HepG2 (cell line): ENCODE measurements around the gene C11orf58. TPM values are rescaled to one million over a fixed set of nuclear protein-coding genes. Genes with fewer than 3 reads are reported as not detected.

Experiments used
- ATAC-seq: fragments of 200-7000 bp; cut with Tn5 transposase; 3 replicates; pipeline ENCODE4 v1.9.1; 2020; ENCODE audit warnings: mild to moderate bottlenecking, moderate library complexity
- BruUV-seq: library from RNA; stranded (reverse); fragments of 400-500 nt; replicated peaks from 2 replicates; lab custom pipeline; 2021; lab: Mats Ljungman, UMichigan
- CTCF ChIA-PET: fragments of 300-600 bp; formaldehyde crosslinking; extraction: SDS; loops from one replicate; lab custom pipeline; 2021; ENCODE audit warnings: low total read pairs, inconsistent platforms, low intra/inter-chr PET ratio; lab: Yijun Ruan, JAX
- POLR2A ChIA-PET: fragments of 350-600 bp; sonication (Branson Sonifier 250); formaldehyde crosslinking; loops from one replicate; lab custom pipeline; 2020; ENCODE audit warnings: antibody characterized with exemption, inconsistent platforms; lab: Yijun Ruan, JAX
- DNase-seq: peaks from one replicate; pipeline ENCODE4 v3.0.0-alpha.2; 2015; ENCODE audit warnings: low spot score
- FAIRE-seq: peaks from 3 replicates; lab custom pipeline; 2011; peaks lifted over from hg19 to GRCh38; lab: Jason Lieb, UNC
- H2AFZ ChIP-seq: one replicate; pipeline ENCODE4 v1.6.1; 2011; ENCODE audit warnings: low read length, inconsistent platforms
- H3K27ac ChIP-seq: fragments of 300-600 bp; 3 replicates; pipeline ENCODE4 v1.8.0; 2011; ENCODE audit warnings: mixed run types, mild to moderate bottlenecking, mixed read lengths, low read length, inconsistent platforms; ENCODE audit not compliant: insufficient read depth; ENCODE audit errors: extremely low read length
- H3K27me3 ChIP-seq, 2 experiments: fragments of 200-600 bp in 1 of 2; 2 replicates in 1 of 2; 3 replicates in 1 of 2; pipeline versions ENCODE4 v1.6.0 to v1.8.0; 2011; ENCODE audit warnings: low read length in 2 of 2, mild to moderate bottlenecking in 2 of 2, moderate library complexity in 2 of 2, inconsistent platforms in 1 of 2; ENCODE audit not compliant: insufficient read depth in 2 of 2, control insufficient read depth in 1 of 2
- H3K36me3 ChIP-seq, 2 experiments: fragments of 200-600 bp in 1 of 2; replicated peaks in 1 of 2; 2 replicates in 1 of 2; 3 replicates in 1 of 2; pipeline versions ENCODE4 v1.5.1 to v1.8.0; 2011; ENCODE audit warnings: low read length in 2 of 2, inconsistent platforms in 1 of 2; ENCODE audit not compliant: insufficient read depth in 2 of 2, control insufficient read depth in 1 of 2
- H3K4me1 ChIP-seq: 2 replicates; pipeline ENCODE4 v1.5.1; 2012; ENCODE audit warnings: low read length, inconsistent platforms; ENCODE audit not compliant: insufficient read depth
- H3K4me2 ChIP-seq: 2 replicates; pipeline ENCODE4 v1.6.0; 2011; ENCODE audit warnings: low read depth, low read length, inconsistent platforms
- H3K4me3 ChIP-seq, 3 experiments: fragments of 200-600 bp in 1 of 3; sonication (generic), shearing (Covaris generic) in 1 of 3; replicated peaks in 1 of 3; 2 replicates each; pipeline ENCODE4 v1.5.1; 2011 to 2016; ENCODE audit warnings: low read length in 3 of 3, inconsistent platforms in 2 of 3, low read depth in 2 of 3, mild to moderate bottlenecking in 2 of 3, control low read depth in 1 of 3, mixed read lengths in 1 of 3; ENCODE audit not compliant: insufficient read depth in 1 of 3
- H3K79me2 ChIP-seq: one replicate; pipeline ENCODE4 v1.6.1; 2011; ENCODE audit warnings: low read length, inconsistent platforms; ENCODE audit not compliant: insufficient read depth
- H3K9ac ChIP-seq: 2 replicates; pipeline ENCODE4 v1.6.0; 2011; ENCODE audit warnings: mild to moderate bottlenecking, low read depth, low read length, inconsistent platforms; ENCODE audit not compliant: insufficient read depth
- H3K9me3 ChIP-seq: 2 replicates; pipeline ENCODE4 v1.5.1; 2012; ENCODE audit warnings: mild to moderate bottlenecking, low read length
- H4K20me1 ChIP-seq: 2 replicates; pipeline ENCODE4 v1.6.0; 2011; ENCODE audit warnings: inconsistent platforms, mild to moderate bottlenecking, low read length, moderate library complexity; ENCODE audit not compliant: insufficient read depth
- TARDBP ChIP-seq: sonication (generic); formaldehyde crosslinking; IDR thresholded peaks from 2 replicates; pipeline ENCODE4 v1.8.0; 2022; ENCODE audit warnings: mild to moderate bottlenecking, missing genetic modification reagents
- WGBS: methylation state at CpG from one replicate; pipeline ENCODE4 v1.1.6; 2017; ENCODE audit warnings: low lambda C conversion rate; 5-methylcytosine and 5-hydroxymethylcytosine counted together
- in situ Hi-C: cut with HindIII; loops from 2 replicates; pipeline ENCODE4 v1.10.0; 2017; ENCODE audit warnings: low pct_unique_long_range_greater_than_20kb; ENCODE audit not compliant: extremely low pct_ligation_motif_present
- intact Hi-C: fragments of 100-400 bp; cut with micrococcal nuclease; formaldehyde crosslinking; loops from one replicate; pipeline ENCODE4 v1.10.0; 2022; ENCODE audit not compliant: unreplicated experiment
- polyA plus RNA-seq, 8 experiments: library from polyadenylated mRNA; depleted of rRNA in 3 of 8; stranded (reverse) in 7 of 8; unstranded in 1 of 8; fragments of >200 nt; fragmentation: Illumina TruSeq in 4 of 8; extraction: Trizol in 4 of 8; gene quantifications; 2 replicates each; pipeline versions ENCODE4 v1.2.1 to v1.2.3, GENCODE V29; 2011 to 2016; ENCODE audit warnings: low read depth in 4 of 8, missing spikeins in 1 of 8, mixed read lengths in 1 of 8; ENCODE audit not compliant: insufficient read depth in 1 of 8
- total RNA-seq, 5 experiments: library from RNA; depleted of rRNA; stranded (reverse); fragments of >200 nt; fragmentation: Illumina TruSeq; extraction: Trizol; gene quantifications; 2 replicates each; pipeline ENCODE4 v1.2.3, GENCODE V29; 2016; ENCODE audit warnings: low read depth in 1 of 5
- TF ChIP-seq, protein P1 (sequence below): sonication (generic); formaldehyde crosslinking; IDR thresholded peaks from 2 replicates; pipeline ENCODE4 v1.4.0; 2020; ENCODE audit warnings: missing genetic modification reagents

Gene C11orf58
- total and polyA plus RNA-seq, 2 of the 13 experiments (the other 11 are each of a cell fraction or from before 2014, with no cell fraction given): 83.8 to 167 TPM

DNA sequence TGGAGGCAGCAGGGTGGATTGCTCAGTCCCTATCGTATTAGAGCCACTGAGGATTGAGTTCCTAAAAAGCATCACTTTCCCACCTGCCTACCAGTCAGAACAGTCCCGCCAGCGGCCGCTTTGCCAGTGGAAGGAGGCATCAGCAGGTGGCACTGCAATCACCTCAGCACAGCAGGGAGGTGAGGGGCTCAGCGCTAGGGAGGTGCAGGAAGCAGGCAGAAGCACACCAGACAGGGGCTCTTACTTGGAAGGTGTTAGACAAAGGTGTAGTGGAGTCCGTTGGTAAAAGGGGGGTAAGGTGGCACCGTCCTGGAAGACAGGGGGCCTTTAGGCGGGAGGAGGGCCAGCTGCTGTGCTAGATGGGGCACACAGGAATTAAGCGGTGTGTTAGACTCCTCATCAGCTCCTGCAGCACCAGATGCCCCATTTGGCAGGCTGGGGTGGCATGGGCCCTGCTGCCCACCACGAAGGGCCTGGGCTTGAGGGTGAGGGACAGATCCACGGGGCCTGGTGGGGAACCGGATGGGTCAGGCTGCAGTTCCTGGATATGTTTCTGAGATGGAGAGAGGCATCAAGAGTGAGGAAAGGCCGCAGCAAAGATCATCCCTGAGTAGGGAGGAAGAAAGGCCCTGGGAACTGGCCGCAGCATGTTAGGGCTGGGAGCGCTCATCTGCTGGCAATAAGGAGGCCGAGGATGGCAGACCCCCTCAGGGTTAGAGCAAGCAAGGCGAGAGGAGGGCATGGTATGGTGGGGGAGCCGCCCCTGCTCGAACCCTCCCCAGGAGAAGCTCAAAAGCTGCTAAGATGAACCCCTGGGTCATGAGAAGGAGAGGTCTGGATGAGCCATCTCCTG, 42.5 kb downstream of the C11orf58 start:
- H3K9me3 ChIP-seq: no peaks in the 10 kb centered on the region
- no peak for FAIRE-seq
- BruUV-seq: no TSS peak
- ATAC-seq: no peak
- H3K27ac ChIP-seq: no peak overlapping the region
- H4K20me1 ChIP-seq: no peaks in the 10 kb centered on the region
- WGBS: 99% methylated on average over 18 of the region's 19 CpGs
- no peak overlapping the region for H2AFZ ChIP-seq
- peaks cover 38% of the 10 kb centered on the region for H3K4me1 ChIP-seq
- in situ Hi-C loops (no loop called here), intact Hi-C loops (loop anchor here (10.0 kb wide), 1 partner anchor 144 kb away; no protein-coding TSS in a partner anchor)
- H3K79me2 ChIP-seq: no peaks in the 10 kb centered on the region
- no peaks in the 10 kb centered on the region for H3K27me3 ChIP-seq
- DNase-seq: no peak
- CTCF ChIA-PET: no interaction called here
- TF ChIP-seq, protein P1, sequence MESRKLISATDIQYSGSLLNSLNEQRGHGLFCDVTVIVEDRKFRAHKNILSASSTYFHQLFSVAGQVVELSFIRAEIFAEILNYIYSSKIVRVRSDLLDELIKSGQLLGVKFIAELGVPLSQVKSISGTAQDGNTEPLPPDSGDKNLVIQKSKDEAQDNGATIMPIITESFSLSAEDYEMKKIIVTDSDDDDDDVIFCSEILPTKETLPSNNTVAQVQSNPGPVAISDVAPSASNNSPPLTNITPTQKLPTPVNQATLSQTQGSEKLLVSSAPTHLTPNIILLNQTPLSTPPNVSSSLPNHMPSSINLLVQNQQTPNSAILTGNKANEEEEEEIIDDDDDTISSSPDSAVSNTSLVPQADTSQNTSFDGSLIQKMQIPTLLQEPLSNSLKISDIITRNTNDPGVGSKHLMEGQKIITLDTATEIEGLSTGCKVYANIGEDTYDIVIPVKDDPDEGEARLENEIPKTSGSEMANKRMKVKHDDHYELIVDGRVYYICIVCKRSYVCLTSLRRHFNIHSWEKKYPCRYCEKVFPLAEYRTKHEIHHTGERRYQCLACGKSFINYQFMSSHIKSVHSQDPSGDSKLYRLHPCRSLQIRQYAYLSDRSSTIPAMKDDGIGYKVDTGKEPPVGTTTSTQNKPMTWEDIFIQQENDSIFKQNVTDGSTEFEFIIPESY (CRISPR knock-in tag): peak; percentile 87
- no peak for TF ChIP-seq TARDBP
- POLR2A ChIA-PET: no interaction called here
- no peak overlapping the region for H3K4me2 ChIP-seq
- H3K9ac ChIP-seq: no peak overlapping the region
- peaks cover 5% of the 10 kb centered on the region in 2 experiments; a peak in 4 of 5 replicates for H3K36me3 ChIP-seq
- no peak overlapping the region for H3K4me3 ChIP-seq
